HS-5 (cell line): ENCODE results near the gene TYMP.

Experiments used
- DNase-seq: peaks from one replicate; pipeline ENCODE4 v3.0.0-alpha.2; 2012; ENCODE audit warnings: low read depth

Gene TYMP

GRCh38 chr22:50483556-50483955 lies 46.3 kb downstream of the TYMP start:
- DNase-seq, result no peak

GRCh38 chr22:50483106-50483505 lies 46.7 kb downstream of the TYMP start:
- DNase-seq, result no peak

- no peak for DNase-seq
These were observed 47.4 kb downstream of the TYMP start for GRCh38 chr22:50482107-50483074.

DNA sequence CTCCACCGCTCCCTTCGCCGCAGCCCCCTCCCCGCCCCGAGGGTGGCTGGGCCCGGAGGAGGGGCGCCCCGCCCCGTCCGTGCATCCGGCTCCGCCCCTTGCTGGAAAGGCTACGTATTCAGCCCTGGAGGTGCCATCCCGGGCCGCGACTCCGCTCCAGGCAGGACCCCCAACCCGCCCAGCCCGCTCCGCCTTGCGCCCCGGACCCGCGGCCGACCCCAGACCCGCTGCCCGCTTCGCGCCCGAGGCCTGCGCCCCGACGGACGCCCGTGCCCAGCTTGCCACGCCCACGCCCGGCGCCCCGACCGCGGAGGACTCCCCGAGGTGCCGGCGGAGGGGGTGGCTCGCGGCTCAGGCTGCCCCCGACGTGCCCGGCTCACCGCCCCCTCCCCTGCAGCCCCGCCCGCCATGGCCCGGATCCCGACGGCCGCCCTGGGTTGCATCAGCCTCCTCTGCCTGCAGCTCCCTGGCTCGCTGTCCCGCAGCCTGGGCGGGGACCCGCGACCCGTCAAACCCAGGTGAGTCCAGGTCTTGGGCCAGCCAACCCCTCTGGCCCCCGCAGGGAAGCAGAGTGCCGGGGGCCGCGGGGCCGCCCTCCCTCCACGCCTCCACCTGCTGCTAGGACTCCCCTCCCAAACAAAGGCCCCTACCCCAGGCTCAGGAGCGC lies 48.2 kb downstream of the TYMP start, which contains the start of gene ADM2:
Gene ADM2, plus strand, starts transcription at position 104 of the 667 bp plus-strand sequence. Its CDS starts 305 bp downstream, at position 409.
- DNase-seq, result no peak

DNA sequence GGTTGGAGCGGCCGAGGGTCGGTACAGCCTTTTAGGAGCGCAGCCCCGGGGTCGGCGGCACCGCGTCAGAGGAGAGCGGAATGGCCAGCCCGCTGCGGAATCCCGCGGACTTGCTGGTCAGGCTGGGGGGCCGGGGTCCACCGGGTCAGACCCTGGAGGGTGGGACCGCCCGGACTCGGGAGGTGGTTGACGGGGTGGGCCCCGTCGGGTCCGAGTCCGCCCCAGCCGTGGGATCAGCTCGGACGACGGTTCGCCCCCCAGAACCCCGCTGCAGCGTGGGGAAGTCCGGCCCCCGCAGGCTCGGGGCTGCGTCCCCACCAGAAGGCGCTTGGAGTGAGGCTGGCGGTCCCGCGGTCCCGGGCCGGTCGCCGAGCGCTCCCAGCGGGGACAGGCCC lies 48.8 kb downstream of the TYMP start:
- DNase-seq, result no peak

- no peak for DNase-seq
These were observed 50.1 kb downstream of the TYMP start for GRCh38 chr22:50479721-50480120.

- no peak for DNase-seq
These were observed 51.9 kb downstream of the TYMP start for GRCh38 chr22:50477923-50478322.

DNA sequence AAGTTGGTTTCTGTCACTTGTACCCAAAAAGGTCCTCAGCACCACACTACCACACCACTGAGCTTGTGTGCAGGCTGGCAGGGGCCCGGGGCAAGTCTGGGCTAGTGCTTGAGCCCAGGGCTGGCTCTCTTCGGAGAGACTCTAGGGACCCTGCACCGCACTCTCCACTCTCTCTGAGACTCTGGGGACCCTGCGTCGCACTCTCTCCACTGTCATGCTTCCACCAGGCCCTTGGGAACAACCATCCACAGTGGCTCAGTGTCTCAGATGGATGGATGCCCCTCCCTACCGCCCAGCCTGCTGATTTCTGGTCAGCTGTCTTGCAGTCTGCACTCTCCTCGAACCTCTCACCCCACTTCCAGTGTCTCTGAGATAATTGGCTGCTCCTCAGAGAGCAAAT lies 52.9 kb downstream of the TYMP start:
- DNase-seq, result no peak
